H1 (cell line): ENCODE data around the gene CAMKMT. TPM values are rescaled to one million over a fixed set of nuclear protein-coding genes. Genes with fewer than 3 reads are reported as not detected.

Source experiments
- CTCF ChIA-PET: fragments of 300-600 bp; sonication (Branson Sonifier 250); formaldehyde crosslinking; loops from one replicate; lab custom pipeline; 2021; ENCODE audit not compliant: partially characterized antibody; lab: Charles Lee
- POLR2A ChIA-PET: fragments of 300-600 bp; sonication (Branson Sonifier 250); formaldehyde crosslinking; loops from one replicate; lab custom pipeline; 2021; ENCODE audit warnings: inconsistent platforms; ENCODE audit not compliant: partially characterized antibody; lab: Charles Lee
- DNase-seq, 2 experiments: peaks; one replicate each; pipeline versions ENCODE4 v3.0.0 to v3.0.0-alpha.2; 2010 to 2022; ENCODE audit warnings: low spot score in 2 of 2, low read depth in 1 of 2, mixed read lengths in 1 of 2
- FAIRE-seq: peaks from 2 replicates; lab custom pipeline; 2011; peaks lifted over from hg19 to GRCh38; lab: Jason Lieb, UNC
- H2AFZ ChIP-seq: 2 replicates; pipeline ENCODE4 v1.8.1; 2012; ENCODE audit warnings: low read length, inconsistent platforms
- H2AK5ac ChIP-seq: 2 replicates; pipeline ENCODE4 v1.6.1; 2013; ENCODE audit warnings: low read depth, low read length
- H2BK120ac ChIP-seq: replicated peaks from 2 replicates; pipeline ENCODE3; 2013; ENCODE audit warnings: low read depth, low read length, inconsistent platforms
- H2BK12ac ChIP-seq: 2 replicates; pipeline ENCODE4 v1.6.1; 2013; ENCODE audit warnings: low read depth, low read length
- H2BK15ac ChIP-seq: 2 replicates; pipeline ENCODE4 v1.6.1; 2013; ENCODE audit warnings: low read length
- H2BK20ac ChIP-seq: 2 replicates; pipeline ENCODE4 v1.6.1; 2013; ENCODE audit warnings: low read length
- H2BK5ac ChIP-seq: 2 replicates; pipeline ENCODE4 v1.6.1; 2013; ENCODE audit warnings: low read depth, low read length
- H3K14ac ChIP-seq: 2 replicates; pipeline ENCODE4 v1.6.1; 2013; ENCODE audit warnings: inconsistent platforms; ENCODE audit not compliant: insufficient read length
- H3K18ac ChIP-seq: 2 replicates; pipeline ENCODE4 v1.6.1; 2013; ENCODE audit warnings: low read length; ENCODE audit errors: extremely low read depth
- H3K23ac ChIP-seq: 2 replicates; pipeline ENCODE4 v1.6.1; 2013; ENCODE audit warnings: inconsistent platforms; ENCODE audit not compliant: insufficient read length
- H3K23me2 ChIP-seq: 2 replicates; pipeline ENCODE4 v1.6.1; 2013; ENCODE audit warnings: low read depth, low read length
- H3K27ac ChIP-seq: 2 replicates; pipeline ENCODE4 v1.6.1; 2011; ENCODE audit warnings: low read depth, low read length, inconsistent platforms
- H3K27me3 ChIP-seq, 4 experiments: replicated peaks in 1 of 4; 1 replicate in 1 of 4; 2 replicates in 3 of 4; pipeline versions ENCODE4 v1.6.1 to v1.8.1; 2011 to 2013; ENCODE audit warnings: low read length in 3 of 4, mild to moderate bottlenecking in 3 of 4, inconsistent platforms in 2 of 4, mixed read lengths in 2 of 4, moderate library complexity in 1 of 4; ENCODE audit not compliant: control insufficient read depth in 3 of 4, insufficient read depth in 3 of 4; ENCODE audit errors: extremely low read depth in 1 of 4
- H3K36me3 ChIP-seq, 4 experiments: 2 replicates each; pipeline versions ENCODE4 v1.6.1 to v1.8.1; 2011 to 2013; ENCODE audit warnings: mild to moderate bottlenecking in 4 of 4, low read length in 3 of 4, moderate library complexity in 2 of 4, control low read depth in 1 of 4, inconsistent platforms in 1 of 4; ENCODE audit not compliant: insufficient read depth in 4 of 4, control insufficient read depth in 2 of 4
- H3K4ac ChIP-seq: replicated peaks from 2 replicates; pipeline ENCODE3; 2013; ENCODE audit warnings: low read length, low read depth, mixed read lengths, inconsistent platforms; ENCODE audit not compliant: insufficient read length
- H3K4me1 ChIP-seq, 4 experiments: replicated peaks in 1 of 4; 1 replicate in 1 of 4; 2 replicates in 3 of 4; pipeline versions ENCODE4 v1.6.1 to v1.8.1; 2011 to 2013; ENCODE audit warnings: low read length in 3 of 4, inconsistent platforms in 2 of 4, mixed read lengths in 1 of 4; ENCODE audit not compliant: insufficient read depth in 4 of 4, control insufficient read depth in 3 of 4
- H3K4me2 ChIP-seq, 2 experiments: 2 replicates each; pipeline versions ENCODE4 v1.6.1 to v1.8.1; 2011 to 2013; ENCODE audit warnings: low read depth in 2 of 2, low read length in 2 of 2, control low read depth in 1 of 2, inconsistent platforms in 1 of 2, mild to moderate bottlenecking in 1 of 2; ENCODE audit not compliant: insufficient read depth in 1 of 2
- H3K4me3 ChIP-seq, 4 experiments: fragments of 200-600, 300-600 bp in 1 of 4; sonication (generic), shearing (Covaris generic), sonication (Bioruptor Twin) in 1 of 4; 2 replicates each; pipeline versions ENCODE4 v1.5.1 to v1.8.1; 2011 to 2016; ENCODE audit warnings: low read length in 4 of 4, low read depth in 3 of 4, control low read depth in 2 of 4, inconsistent platforms in 2 of 4, mild to moderate bottlenecking in 2 of 4, mixed read lengths in 1 of 4, moderate library complexity in 1 of 4; ENCODE audit not compliant: insufficient read depth in 2 of 4; ENCODE audit errors: extremely low read depth in 1 of 4
- H3K56ac ChIP-seq: replicated peaks from 2 replicates; pipeline ENCODE3; 2013; ENCODE audit warnings: low read depth, mild to moderate bottlenecking, mixed read lengths, low read length, inconsistent platforms; ENCODE audit not compliant: insufficient read length
- H3K79me1 ChIP-seq: 2 replicates; pipeline ENCODE4 v1.6.1; 2013; ENCODE audit warnings: low read depth, low read length, control low read depth
- H3K79me2 ChIP-seq, 2 experiments: 2 replicates each; pipeline versions ENCODE4 v1.6.1 to v1.8.1; 2012 to 2013; ENCODE audit warnings: low read length in 2 of 2, mild to moderate bottlenecking in 2 of 2, inconsistent platforms in 1 of 2; ENCODE audit not compliant: insufficient read depth in 2 of 2, control insufficient read depth in 1 of 2
- H3K9ac ChIP-seq, 4 experiments: replicated peaks in 1 of 4; 1 replicate in 1 of 4; 2 replicates in 3 of 4; pipeline versions ENCODE4 v1.6.1 to v1.8.1; 2011 to 2013; ENCODE audit warnings: low read depth in 3 of 4, low read length in 3 of 4, control low read depth in 2 of 4, mild to moderate bottlenecking in 2 of 4, moderate library complexity in 2 of 4, inconsistent platforms in 1 of 4; ENCODE audit errors: extremely low read depth in 1 of 4
- H3K9me3 ChIP-seq, 2 experiments: 2 replicates each; pipeline versions ENCODE4 v1.6.1 to v1.8.1; 2012 to 2013; ENCODE audit warnings: mild to moderate bottlenecking in 2 of 2, moderate library complexity in 2 of 2, control low read depth in 1 of 2, inconsistent platforms in 1 of 2, low read depth in 1 of 2, low read length in 1 of 2, mixed read lengths in 1 of 2; ENCODE audit not compliant: insufficient read depth in 2 of 2
- H4K20me1 ChIP-seq, 2 experiments: replicated peaks in 1 of 2; 2 replicates each; pipeline versions ENCODE3 to v1.8.1; 2011 to 2013; ENCODE audit warnings: inconsistent platforms in 2 of 2, low read length in 2 of 2, mild to moderate bottlenecking in 1 of 2; ENCODE audit not compliant: insufficient read depth in 2 of 2, control insufficient read depth in 1 of 2
- H4K5ac ChIP-seq: 2 replicates; pipeline ENCODE4 v1.6.1; 2013; ENCODE audit warnings: low read length, low read depth, mixed read lengths, inconsistent platforms; ENCODE audit not compliant: insufficient read length
- H4K8ac ChIP-seq: 2 replicates; pipeline ENCODE4 v1.8.0; 2013; ENCODE audit warnings: mild to moderate bottlenecking, moderate library complexity, low read length, inconsistent platforms; ENCODE audit not compliant: insufficient read depth; ENCODE audit errors: extremely low read depth
- H4K91ac ChIP-seq: replicated peaks from 2 replicates; pipeline ENCODE3; 2013; ENCODE audit warnings: low read length, mixed read lengths, inconsistent platforms; ENCODE audit not compliant: insufficient read length
- ATF3 ChIP-seq: IDR thresholded peaks from 2 replicates; pipeline ENCODE4 v1.6.1; 2011; ENCODE audit warnings: low read depth, mild to moderate bottlenecking, low read length; ENCODE audit not compliant: insufficient read depth
- PHF8 ChIP-seq: fragments of 200-600 bp; sonication (generic); conservative IDR thresholded peaks from 2 replicates; pipeline ENCODE4 v1.7.1; 2012; ENCODE audit warnings: low read depth, mild to moderate bottlenecking, inconsistent platforms, low read length, moderate library complexity
- USF2 ChIP-seq: IDR thresholded peaks from 2 replicates; pipeline ENCODE4 v1.6.1; 2011; ENCODE audit warnings: low read length, improper control_type of control experiment
- WGBS, 2 experiments: shearing (Covaris generic) in 1 of 2; methylation state at CpG; one replicate each; pipeline versions ENCODE4 v1.1.6 to v1.1.7; 2013 to 2015; ENCODE audit warnings: low lambda C conversion rate in 2 of 2, mixed read lengths in 2 of 2, inconsistent platforms in 1 of 2, low coverage in 1 of 2, missing lambda C conversion rate in 1 of 2; ENCODE audit not compliant: insufficient replicate concordance in 2 of 2, insufficient coverage in 1 of 2, insufficient read length in 1 of 2; ENCODE audit errors: extremely low coverage in 1 of 2, missing lambda C conversion rate in 1 of 2; 5-methylcytosine and 5-hydroxymethylcytosine counted together
- polyA plus RNA-seq, 7 experiments: library from polyadenylated mRNA; depleted of rRNA in 3 of 7; stranded (reverse) in 5 of 7; unstranded in 2 of 7; fragments of >200 nt in 5 of 7; fragments of 200-250 nt in 2 of 7; gene quantifications; 1 replicate in 5 of 7; 2 replicates in 1 of 7; 4 replicates in 1 of 7; pipeline versions ENCODE4 v1.2.1 to v1.2.3, GENCODE V29; 2011 to 2013; ENCODE audit warnings: missing spikeins in 2 of 7, mixed read lengths in 2 of 7
- total RNA-seq: library from RNA; stranded (reverse); fragmentation: NEBNext Ultra II Directional; extraction: Animal tissue kit (Norgen Biotek cat#: 25700); gene quantifications from 2 replicates; pipeline ENCODE4 v1.2.1, GENCODE V29; 2021

CAMKMT gene
- total and polyA plus RNA-seq, 2 of the 8 experiments (the other 6 are each of a cell fraction or from before 2014, with no cell fraction given): 14.7 to 22.4 TPM

- ChIA-PET CTCF (interaction anchor here (0.6 to 2.1 kb wide), 9 partner anchors 9 to 229 kb away, joined by 3 to 9 read pairs (median 3); no protein-coding TSS in a partner anchor), POLR2A (interaction anchor here (1.0 kb wide), 1 partner anchor 12 kb away, joined by 3 read pairs; no protein-coding TSS in a partner anchor)
- DNase-seq (no peak), FAIRE-seq (peak; percentile 13)
- H3K9ac ChIP-seq: no peak overlapping the region
- no peak overlapping the region for H4K8ac ChIP-seq
- H4K20me1 ChIP-seq: peaks cover 0 to 2% of the 10 kb centered on the region in 2 experiments
- H3K4me2 ChIP-seq: peak overlapping the region in 1 of 2 experiments; percentile 20; a peak in 2 of 4 replicates
- no peak overlapping the region for H2BK120ac ChIP-seq
- H3K9me3 ChIP-seq: no peaks in the 10 kb centered on the region; a peak in 1 of 4 replicates
- peaks cover 1 to 30% (median 12%) of the 10 kb centered on the region in 4 experiments; a peak in 6 of 7 replicates for H3K4me1 ChIP-seq
- H3K23ac ChIP-seq: no peak overlapping the region
- peak overlapping the region in 1 of 4 experiments; percentile 5; a peak in 2 of 8 replicates for H3K4me3 ChIP-seq
- H2BK20ac ChIP-seq: no peak overlapping the region
- no peaks in the 10 kb centered on the region for H3K79me1 ChIP-seq
- no peak overlapping the region for H3K56ac ChIP-seq
- no peak overlapping the region for H3K18ac ChIP-seq
- H3K23me2 ChIP-seq: no peaks in the 10 kb centered on the region
- no peak overlapping the region for H2BK12ac ChIP-seq
- no peak overlapping the region for H3K14ac ChIP-seq
- no peak overlapping the region for H2AFZ ChIP-seq
- WGBS, 2 experiments: 76% methylated on average over 10 of the region's 10 CpGs; no CpG with 5 or more reads in 1 of the 2 experiments
- no peak overlapping the region for H3K4ac ChIP-seq
- no peak overlapping the region for H2BK5ac ChIP-seq
- H3K79me2 ChIP-seq: no peaks in the 10 kb centered on the region
- no peak overlapping the region for H3K27ac ChIP-seq
- no peak overlapping the region for H4K91ac ChIP-seq
- no peak overlapping the region for H2BK15ac ChIP-seq
- no peak for TF ChIP-seq PHF8
- TF ChIP-seq USF2: no peak
- TF ChIP-seq ATF3: no peak
- no peak overlapping the region for H2AK5ac ChIP-seq
- no peaks in the 10 kb centered on the region for H3K36me3 ChIP-seq
- no peak overlapping the region for H4K5ac ChIP-seq
- H3K27me3 ChIP-seq: no peaks in the 10 kb centered on the region
These were observed 344.2 kb downstream of the CAMKMT start for GRCh38 chr2:44705876-44706480.
